ENCODE data around the gene MATN3. TPM values are rescaled to one million over a fixed set of nuclear protein-coding genes. Genes with fewer than 3 reads are reported as not detected.

Gene MATN3
- total and polyA plus RNA-seq, 2 of the 13 experiments (the other 11 are each of a cell fraction or from before 2014, with no cell fraction given) = 36.1 to 208 TPM

GRCh38 chr2:19955544-19956422, 56.7 kb downstream of the MATN3 start (continued):
- peak; percentile 46; the same call in 1 of the 2 replicates for TF ChIP-seq KDM2A (CRISPR knock-in tag; IDR thresholded peaks at IDR 0.05; ENCODE audit: borderline replicate concordance, low read depth)
- TF ChIP-seq MNT (IDR thresholded peaks at IDR 0.05) = no peak
- TF ChIP-seq NRL (CRISPR knock-in tag; IDR thresholded peaks at IDR 0.05; ENCODE audit: borderline replicate concordance) = no peak
- TF ChIP-seq ZSCAN20 (CRISPR knock-in tag; IDR thresholded peaks at IDR 0.05; ENCODE audit: borderline replicate concordance) = 0 out of 2 replicates have a peak, but pooled peaks have one; percentile 34
- peak; percentile 92 for TF ChIP-seq CTCF (CRISPR knock-in tag; IDR thresholded peaks at IDR 0.05)
- TF ChIP-seq HMGA1 (CRISPR knock-in tag; conservative IDR thresholded peaks at IDR 0.05) = no peak
- TF ChIP-seq ZNF343 (CRISPR knock-in tag; IDR thresholded peaks at IDR 0.05) = no peak
- TF ChIP-seq DNMT3B (CRISPR knock-in tag; conservative IDR thresholded peaks at IDR 0.05) = 0 out of 2 replicates have a peak, but pooled peaks have one; percentile 41
- no peak for TF ChIP-seq HMGXB3 (CRISPR knock-in tag; IDR thresholded peaks at IDR 0.05; ENCODE audit: borderline replicate concordance)
- TF ChIP-seq ATF2 (CRISPR knock-in tag; IDR thresholded peaks at IDR 0.05) = 0 out of 2 replicates have a peak, but pooled peaks have one; percentile 31
- no peak for TF ChIP-seq ZBTB33 (CRISPR knock-in tag; IDR thresholded peaks at IDR 0.05)
- no peak for TF ChIP-seq ARID2 (CRISPR knock-in tag; IDR thresholded peaks at IDR 0.05; ENCODE audit: borderline replicate concordance)
- TF ChIP-seq SNRNP70 (IDR thresholded peaks at IDR 0.05; ENCODE audit: low read depth, low read length) = no peak
- no peak for TF ChIP-seq KAT2B (IDR thresholded peaks at IDR 0.05; ENCODE audit: borderline replicate concordance, low read depth, low read length)
- TF ChIP-seq RORA (CRISPR knock-in tag; IDR thresholded peaks at IDR 0.05) = no peak
- no peak for TF ChIP-seq ZEB1 (IDR thresholded peaks at IDR 0.05; ENCODE audit: insufficient replicate concordance, low read depth)
- TF ChIP-seq RAD51 (IDR thresholded peaks at IDR 0.05; ENCODE audit: borderline replicate concordance) = no peak

All from HepG2 (cell line).